Activated naive CD4-positive, alpha-beta T cell treated with anti-CD3 and anti-CD28 coated beads, Interleukin-2, amount 50 U/mL, for 72 hours (primary cell): ENCODE results near the gene MGLL. TPM values are rescaled to one million over a fixed set of nuclear protein-coding genes. Genes with fewer than 3 reads are reported as not detected.
A peak's percentile ranks its signal among the peaks of the same experiment; 100 is the strongest.
"Not testable (repeated sequence)": the region's sequence is repeated elsewhere in the genome, so short reads cannot be mapped to it uniquely, and the experiment has no call there.

ENCODE experiments used
- ATAC-seq, 2 donors: fragments of 150-1000 bp; cut with Tn5 transposase; 2 replicates each; pipeline ENCODE4 v1.10.0; 2021; ENCODE audit warnings: mild to moderate bottlenecking in 2 of 2, moderate library complexity in 2 of 2
- DNase-seq, 2 donors: peaks; one replicate each; pipeline ENCODE4 v3.0.0; 2021 to 2022; ENCODE audit warnings: low spot score in 2 of 2
- H3K27ac Mint-ChIP-seq, 2 donors: one replicate each; pipeline ENCODE4 v1.8.0; 2022; ENCODE audit warnings: mild to moderate bottlenecking in 2 of 2, mixed read lengths in 2 of 2
- H3K36me3 Mint-ChIP-seq, 2 donors: one replicate each; pipeline ENCODE4 v1.8.0; 2022; ENCODE audit warnings: mixed read lengths in 2 of 2
- H3K9me3 Mint-ChIP-seq, 2 donors: one replicate each; pipeline ENCODE4 v1.8.0; 2022; ENCODE audit warnings: mixed read lengths in 2 of 2
- total RNA-seq, 2 donors: library from RNA; stranded (reverse); gene quantifications; one replicate each; pipeline ENCODE4 v1.2.3, GENCODE V29; 2022

The MGLL gene
- total RNA-seq, 2 donors from 2014 or later, result 0.14 to 0.29 TPM

DNA sequence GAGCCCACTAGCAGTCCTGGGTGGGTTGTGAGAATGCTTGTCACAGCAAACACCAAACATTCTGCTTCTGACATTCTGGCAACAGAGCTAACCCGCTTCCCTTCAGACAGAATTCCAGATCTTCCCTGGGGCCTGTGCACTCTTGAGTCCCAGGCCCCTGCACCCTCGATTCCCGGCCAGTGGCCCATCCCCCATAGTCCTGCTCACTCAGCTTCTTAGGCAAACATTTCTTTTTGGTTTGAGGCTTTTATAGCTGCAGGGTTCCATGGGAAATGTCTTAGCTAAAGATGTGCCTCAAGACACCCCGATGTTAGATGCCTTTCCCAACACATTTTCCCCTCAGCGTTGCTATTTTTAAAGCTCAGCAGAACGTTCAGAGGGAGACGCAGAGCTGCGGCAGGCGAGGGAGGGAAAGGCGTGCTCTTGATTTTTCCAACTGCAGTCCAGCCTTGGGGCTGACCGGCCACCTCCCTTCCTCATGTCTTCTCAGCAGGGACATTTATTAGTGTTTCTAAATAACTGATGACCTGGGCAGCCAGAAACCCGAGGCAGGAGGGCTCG, 114.4 kb downstream of the MGLL start:
- no peaks in the 10 kb centered on the region for H3K9me3 Mint-ChIP-seq
- ATAC-seq, result no peak
- no peak overlapping the region for H3K27ac Mint-ChIP-seq
- H3K36me3 Mint-ChIP-seq, result no peaks in the 10 kb centered on the region
- DNase-seq, result no peak

DNA sequence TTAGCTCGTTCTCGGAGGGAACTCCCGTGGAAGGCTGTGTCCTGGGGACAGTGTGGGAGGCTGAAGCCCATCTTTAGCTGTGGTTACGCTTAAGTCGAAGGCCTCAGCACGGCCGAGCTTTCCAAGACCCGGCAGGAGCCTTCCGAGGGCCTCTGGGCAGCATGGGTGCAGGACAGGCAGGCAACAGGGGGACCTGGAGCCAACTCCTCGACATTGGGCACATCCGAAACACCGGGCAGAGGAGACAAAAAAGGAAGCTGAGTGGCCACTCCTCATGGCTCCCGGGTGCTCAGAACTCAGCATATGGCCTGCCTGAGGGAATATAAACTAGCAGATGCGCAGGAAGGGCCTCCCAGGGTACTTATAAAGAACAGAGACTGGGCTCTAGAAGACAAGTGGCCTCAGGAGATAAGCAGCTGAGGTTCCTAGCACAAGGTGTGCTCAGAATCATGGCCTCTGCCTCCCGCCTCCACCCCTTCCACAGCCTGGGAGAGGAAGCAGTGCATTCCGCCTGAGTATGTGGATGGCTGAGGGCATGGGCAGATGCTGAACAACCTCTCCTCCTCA, 115.4 kb downstream of the MGLL start:
- Mint-ChIP-seq H3K27ac (no peak overlapping the region), H3K36me3 (no peaks in the 10 kb centered on the region), H3K9me3 (no peaks in the 10 kb centered on the region)
- peak in 1 of 2 donors; percentile 33 for DNase-seq
- ATAC-seq, result no peak

DNA sequence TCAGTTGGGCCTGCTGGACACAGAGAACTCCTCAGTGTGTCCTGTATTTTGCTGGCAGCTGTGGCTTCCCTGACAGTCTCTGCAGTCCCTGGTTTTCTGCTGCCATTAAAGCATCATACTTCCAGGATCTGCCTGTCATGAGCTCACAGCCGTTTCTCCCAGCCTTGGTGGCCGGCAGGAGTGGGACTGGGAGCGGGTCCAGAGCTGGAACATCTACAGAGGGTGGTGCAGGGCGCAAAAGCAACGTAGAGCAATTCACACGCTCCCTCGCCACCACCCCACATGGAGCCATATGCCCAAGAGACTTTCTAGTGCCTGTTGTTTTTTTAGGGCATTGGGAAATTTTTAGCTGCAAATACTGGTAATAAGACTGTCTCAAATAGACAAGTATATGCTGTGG, 116.0 kb downstream of the MGLL start:
- ATAC-seq (no peak), DNase-seq (no peak)
- Mint-ChIP-seq H3K27ac (no peak overlapping the region), H3K9me3 (no peaks in the 10 kb centered on the region), H3K36me3 (no peaks in the 10 kb centered on the region)

DNA sequence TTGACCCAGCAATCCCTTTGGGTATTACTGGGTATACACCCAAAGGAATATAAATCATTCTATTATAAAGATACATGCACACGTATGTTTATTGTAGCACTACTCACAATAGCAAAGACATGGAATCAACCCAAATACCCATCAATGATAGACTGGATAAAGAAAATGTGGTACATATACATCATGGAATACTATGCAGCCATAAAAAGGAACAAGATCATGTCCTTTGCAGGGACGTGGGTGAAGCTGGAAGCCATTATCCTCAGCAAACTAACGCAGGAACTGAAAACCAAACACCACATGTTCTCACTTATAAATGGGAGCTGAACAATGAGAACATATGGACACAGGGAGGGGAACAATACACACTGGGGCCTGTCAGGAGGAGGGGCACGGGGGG, 117.5 kb downstream of the MGLL start:
- not testable (repeated sequence) for DNase-seq, ATAC-seq, H3K36me3 Mint-ChIP-seq, H3K9me3 Mint-ChIP-seq, H3K27ac Mint-ChIP-seq

DNA sequence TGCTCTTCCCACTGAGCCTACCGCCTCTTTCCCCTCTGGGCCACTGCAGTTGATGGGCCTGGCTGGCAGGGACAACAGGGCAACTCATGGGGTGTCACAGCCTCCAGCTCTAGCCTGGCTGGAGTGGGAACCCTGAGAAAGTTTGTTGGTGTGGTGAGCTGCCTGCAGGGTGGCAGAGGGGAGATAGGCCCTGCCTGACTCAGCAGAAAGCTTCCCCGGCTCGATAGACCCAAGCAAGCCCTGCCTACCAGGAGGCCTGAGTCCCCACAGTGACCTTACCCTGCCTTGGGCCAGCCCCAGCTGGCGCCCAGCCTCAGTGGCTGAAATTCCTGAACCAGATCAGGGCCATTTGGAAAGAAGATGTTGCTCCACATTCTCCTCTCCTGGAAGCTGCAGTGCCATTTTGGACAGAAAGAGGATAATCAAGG, 120.2 kb downstream of the MGLL start:
- ATAC-seq (no peak), DNase-seq (no peak)
- peak overlapping the region in 1 of 2 donors; percentile 33 for H3K27ac Mint-ChIP-seq
- H3K9me3 Mint-ChIP-seq, result no peaks in the 10 kb centered on the region
- no peaks in the 10 kb centered on the region for H3K36me3 Mint-ChIP-seq

DNA sequence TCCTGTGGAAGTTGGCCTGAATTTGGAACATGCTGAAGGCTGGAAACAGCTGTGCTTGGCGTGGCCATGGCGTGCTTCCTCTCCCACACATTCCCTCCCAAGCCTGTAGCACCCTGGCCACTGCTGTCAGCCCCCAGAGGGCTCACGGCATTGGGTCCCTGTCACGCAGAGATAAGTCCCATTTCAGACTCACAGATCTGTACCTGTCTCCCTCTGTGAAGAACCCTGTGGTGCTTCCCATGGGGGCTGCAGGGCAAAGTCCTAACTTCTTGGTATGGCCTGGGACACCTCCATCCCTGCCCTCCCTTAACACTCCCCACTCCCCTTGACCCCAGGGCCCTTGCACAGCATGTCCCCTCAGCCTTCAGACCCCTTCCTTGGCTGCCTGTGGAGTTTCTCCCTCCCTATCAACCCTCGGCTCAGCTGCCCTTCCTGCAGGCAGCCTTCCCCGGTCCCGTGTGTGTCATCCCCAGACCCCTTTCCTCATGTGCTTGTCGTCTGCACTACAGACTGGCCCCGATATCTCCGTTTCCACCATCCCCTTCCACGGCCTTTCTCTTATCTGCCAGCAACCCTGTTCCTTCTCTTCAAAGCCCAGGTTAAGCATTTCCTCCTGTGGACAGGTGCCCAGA, 120.9 kb downstream of the MGLL start:
- H3K27ac Mint-ChIP-seq, result peak overlapping the region; percentile 29 to 33
- no peak for ATAC-seq
- no peaks in the 10 kb centered on the region for H3K36me3 Mint-ChIP-seq
- H3K9me3 Mint-ChIP-seq, result no peaks in the 10 kb centered on the region
- DNase-seq, result no peak

DNA sequence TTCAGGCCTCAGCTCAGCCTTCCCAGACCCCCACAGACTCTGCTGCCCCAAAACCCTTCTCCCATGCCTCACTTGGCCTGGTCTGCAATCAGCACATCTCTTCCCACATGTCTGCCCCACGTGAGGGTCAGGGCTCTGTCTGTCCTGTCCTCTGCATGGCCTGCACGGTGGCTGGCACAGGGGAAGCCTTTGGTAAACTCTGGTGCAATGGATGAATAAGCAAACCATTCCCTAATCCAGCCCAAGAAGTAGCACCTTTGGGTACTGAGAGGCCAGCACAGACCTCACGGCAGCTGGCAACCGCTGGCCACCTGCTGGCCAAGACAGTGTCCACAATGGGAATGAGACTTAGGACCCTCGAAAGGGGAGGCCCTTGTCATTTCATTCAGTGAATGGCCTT, 121.9 kb downstream of the MGLL start:
- H3K36me3 Mint-ChIP-seq, result no peaks in the 10 kb centered on the region
- H3K9me3 Mint-ChIP-seq, result no peaks in the 10 kb centered on the region
- no peak for ATAC-seq
- DNase-seq, result no peak
- no peak overlapping the region for H3K27ac Mint-ChIP-seq

DNA sequence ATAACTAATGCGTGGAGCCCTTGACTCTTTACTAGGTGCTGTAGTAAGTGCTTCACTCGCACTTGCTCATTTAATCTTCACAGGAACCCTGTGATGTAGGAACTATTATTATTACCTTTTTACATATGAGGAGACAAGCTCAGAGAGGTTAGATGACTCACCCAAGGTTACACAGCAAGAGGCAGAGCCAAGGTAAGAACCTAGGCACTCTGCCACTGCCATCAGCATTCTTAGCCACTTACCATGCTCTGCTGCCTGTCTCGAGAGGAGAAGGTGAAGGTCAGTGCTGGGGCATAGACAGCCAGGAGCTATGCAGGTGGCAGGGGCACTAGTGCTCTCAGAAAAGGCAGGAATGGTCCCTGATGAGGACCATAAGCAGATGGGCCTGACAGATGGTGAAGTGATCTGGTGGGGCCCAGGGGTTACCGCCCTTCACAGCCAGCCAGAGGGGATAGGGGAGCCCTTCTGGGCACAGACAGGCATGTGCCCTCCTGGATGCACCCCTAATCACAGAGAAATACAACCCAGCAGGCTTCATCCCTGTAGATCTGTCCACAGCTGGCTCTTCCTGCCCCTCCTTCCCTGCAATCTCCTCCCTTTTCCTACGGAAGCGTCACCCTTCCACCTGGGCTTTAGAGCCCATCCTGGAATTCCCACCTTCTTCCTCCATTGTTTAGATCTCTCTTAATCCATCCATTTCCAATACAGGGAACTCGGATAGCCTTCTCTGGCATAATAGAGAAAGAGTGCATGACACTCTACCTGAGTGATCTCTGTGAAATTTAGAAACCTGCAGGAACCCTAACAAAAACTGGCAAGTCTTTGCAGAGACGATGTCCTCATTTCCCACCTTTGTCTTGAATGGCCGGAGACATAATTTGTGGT, 122.7 kb downstream of the MGLL start:
- Mint-ChIP-seq H3K36me3 (no peaks in the 10 kb centered on the region), H3K9me3 (no peaks in the 10 kb centered on the region), H3K27ac (no peak overlapping the region)
- DNase-seq (no peak), ATAC-seq (no peak)

DNA sequence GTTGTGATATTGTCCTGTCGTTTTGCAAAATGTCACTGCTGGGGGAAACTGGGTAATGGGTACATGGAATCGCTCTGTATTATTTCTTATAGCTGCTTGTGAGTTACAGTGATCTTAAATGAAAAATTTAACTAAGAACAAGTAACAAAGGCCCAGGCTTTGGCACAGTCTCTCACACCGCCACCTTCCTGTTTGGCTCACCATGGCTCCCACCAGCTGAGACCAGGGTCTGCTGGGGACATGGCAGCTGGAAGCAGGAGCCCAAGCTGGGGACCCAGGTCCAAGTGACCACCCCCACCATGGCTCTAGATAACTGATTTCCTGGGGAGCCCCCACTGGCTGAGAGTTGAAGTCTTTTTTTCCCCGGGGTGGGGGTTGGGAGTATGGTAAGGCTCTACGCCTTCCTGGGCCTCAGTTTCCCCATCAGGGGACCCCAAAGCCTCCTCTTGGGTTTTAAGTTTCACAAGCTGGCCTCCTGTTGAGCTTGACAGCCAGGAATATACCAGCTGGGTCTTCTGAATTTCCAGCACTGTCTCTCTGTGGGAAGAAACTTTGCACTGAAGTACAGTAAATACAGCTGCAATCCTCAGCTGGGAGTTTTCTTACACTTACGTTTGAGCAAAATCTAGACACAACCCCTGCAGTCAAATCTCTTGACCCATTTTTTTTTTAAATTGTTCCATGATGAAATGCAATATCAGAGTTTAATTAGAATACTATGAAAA, 123.5 kb downstream of the MGLL start:
- no peaks in the 10 kb centered on the region for H3K9me3 Mint-ChIP-seq
- H3K27ac Mint-ChIP-seq, result peak overlapping the region in 1 of 2 donors; percentile 10
- ATAC-seq (no peak), DNase-seq (no peak)
- H3K36me3 Mint-ChIP-seq, result no peaks in the 10 kb centered on the region

DNA sequence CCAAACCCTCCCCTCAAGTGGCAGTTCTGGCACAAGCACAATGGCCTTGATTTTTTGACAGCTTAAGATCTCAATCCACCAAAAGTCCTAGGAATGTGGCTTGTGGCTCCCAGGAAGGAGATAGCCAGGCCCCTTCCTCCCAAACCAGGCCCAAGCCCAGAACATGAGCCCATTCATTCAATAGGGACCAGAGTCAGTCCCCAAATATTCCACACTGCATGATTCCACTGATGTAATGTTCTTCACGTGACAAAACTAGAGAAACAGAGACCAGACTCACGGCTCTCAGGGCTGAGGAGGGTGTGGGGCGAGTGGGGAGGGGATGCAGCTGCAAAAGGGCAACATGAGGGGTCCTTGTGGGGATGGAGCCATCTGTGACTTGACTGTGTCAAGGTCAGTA, 124.0 kb downstream of the MGLL start:
- ATAC-seq, result no peak
- no peaks in the 10 kb centered on the region for H3K36me3 Mint-ChIP-seq
- no peak for DNase-seq
- no peaks in the 10 kb centered on the region for H3K9me3 Mint-ChIP-seq
- H3K27ac Mint-ChIP-seq, result peak overlapping the region in 1 of 2 donors; percentile 10

DNA sequence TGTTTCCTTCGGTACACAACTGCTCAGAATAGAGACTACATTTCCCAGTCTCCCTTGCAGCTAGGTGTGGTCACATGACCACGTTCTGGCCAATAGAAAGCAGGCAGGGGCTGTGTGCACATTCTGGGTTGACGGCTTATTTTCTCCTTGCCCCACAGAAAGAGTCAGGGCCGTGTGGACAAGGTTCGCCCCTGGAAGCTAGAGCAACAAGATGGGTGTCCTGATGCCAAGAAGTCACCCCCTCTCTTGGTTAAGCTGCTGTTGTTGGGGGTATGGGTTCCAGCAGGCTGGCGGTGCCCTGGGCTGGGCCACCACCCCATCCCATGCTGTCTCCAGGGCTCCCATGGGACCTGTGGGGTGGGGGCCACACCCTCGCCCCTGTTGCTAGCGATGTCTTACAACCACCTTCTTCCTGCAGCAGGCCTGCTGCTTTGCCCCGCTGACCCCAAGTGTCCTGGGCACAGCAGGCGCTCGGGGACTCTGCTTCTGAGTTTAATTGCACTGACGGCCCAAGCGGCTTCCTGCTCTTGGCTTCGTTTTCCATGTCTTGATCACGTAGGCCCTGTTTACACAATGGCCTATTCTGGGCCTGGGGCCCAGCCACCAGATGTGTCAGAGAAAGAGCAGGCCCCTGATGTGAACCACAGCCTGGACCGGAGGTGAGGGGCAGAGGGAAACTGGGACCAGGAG, 124.6 kb downstream of the MGLL start:
- DNase-seq (peak in 1 of 2 donors; percentile 60), ATAC-seq (peak; percentile 73 to 90)
- Mint-ChIP-seq H3K36me3 (no peaks in the 10 kb centered on the region), H3K27ac (peak overlapping the region in 1 of 2 donors; percentile 10), H3K9me3 (no peaks in the 10 kb centered on the region)

DNA sequence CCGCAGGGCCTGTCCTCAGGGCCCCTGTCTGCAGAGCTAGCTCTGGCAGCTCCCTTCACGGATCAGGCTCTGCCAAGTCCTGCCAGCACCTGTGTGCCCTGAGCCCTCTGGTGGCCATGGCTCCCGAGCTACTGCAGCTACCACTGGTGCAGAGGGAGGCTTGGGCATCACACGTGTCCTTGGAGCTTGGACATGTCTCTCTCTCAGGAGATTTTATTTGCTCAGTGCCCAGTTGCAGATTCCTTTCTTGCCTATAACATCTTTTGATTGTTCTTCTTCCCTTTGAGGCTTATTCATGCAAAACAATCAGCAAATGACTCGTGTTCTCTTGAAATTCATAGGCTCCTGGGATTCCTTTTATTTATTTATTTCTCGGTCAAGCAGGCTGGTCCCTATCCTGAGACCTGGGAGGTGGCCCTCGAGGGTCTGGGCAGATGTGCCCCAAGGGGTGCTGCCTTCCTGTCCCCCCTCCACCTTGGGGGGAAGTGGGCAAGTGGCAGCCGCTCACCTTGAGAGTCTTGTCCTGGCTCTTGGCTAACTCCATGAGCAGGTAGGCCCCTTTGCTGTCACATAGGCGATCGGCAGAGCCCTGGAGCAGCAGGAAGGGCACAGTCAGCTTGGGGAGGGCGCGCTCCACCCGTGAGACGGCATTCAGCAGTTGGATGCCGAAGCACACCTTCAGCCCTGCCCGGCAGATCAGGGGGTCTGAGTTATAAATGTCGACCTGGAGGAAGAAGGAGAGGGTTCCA, 127.7 kb downstream of the MGLL start:
- H3K9me3 Mint-ChIP-seq, result no peaks in the 10 kb centered on the region
- ATAC-seq, result peak; percentile 59 to 77
- DNase-seq, result peak in 1 of 2 donors; percentile 38
- no peak overlapping the region for H3K27ac Mint-ChIP-seq
- H3K36me3 Mint-ChIP-seq, result no peaks in the 10 kb centered on the region

DNA sequence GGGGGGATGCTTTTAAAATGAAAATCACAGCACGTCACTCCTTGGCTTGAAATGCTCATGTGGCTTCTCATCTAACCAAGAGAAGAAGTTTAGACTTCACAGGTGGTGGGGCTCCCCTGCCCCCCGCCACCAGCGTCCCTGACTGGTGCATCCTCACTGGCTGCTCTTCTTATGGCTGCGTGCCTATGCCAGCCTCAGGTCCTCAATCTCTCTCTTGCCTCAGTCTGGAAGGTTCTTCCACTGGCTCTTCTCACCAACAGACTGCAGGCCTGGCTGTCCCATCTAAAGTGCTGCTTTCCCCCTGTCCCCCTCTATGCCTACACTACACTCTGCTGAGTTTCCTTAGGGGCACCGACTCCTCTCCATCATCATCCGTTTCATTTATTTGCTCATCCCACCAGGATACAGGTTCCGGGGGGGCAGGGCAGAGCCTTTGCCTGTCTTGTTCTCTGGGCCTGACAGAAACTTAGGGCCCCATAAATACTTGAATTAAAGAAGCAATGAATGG, 128.9 kb downstream of the MGLL start:
- ATAC-seq (no peak), DNase-seq (no peak)
- H3K9me3 Mint-ChIP-seq, result no peaks in the 10 kb centered on the region
- no peak overlapping the region for H3K27ac Mint-ChIP-seq
- no peaks in the 10 kb centered on the region for H3K36me3 Mint-ChIP-seq

DNA sequence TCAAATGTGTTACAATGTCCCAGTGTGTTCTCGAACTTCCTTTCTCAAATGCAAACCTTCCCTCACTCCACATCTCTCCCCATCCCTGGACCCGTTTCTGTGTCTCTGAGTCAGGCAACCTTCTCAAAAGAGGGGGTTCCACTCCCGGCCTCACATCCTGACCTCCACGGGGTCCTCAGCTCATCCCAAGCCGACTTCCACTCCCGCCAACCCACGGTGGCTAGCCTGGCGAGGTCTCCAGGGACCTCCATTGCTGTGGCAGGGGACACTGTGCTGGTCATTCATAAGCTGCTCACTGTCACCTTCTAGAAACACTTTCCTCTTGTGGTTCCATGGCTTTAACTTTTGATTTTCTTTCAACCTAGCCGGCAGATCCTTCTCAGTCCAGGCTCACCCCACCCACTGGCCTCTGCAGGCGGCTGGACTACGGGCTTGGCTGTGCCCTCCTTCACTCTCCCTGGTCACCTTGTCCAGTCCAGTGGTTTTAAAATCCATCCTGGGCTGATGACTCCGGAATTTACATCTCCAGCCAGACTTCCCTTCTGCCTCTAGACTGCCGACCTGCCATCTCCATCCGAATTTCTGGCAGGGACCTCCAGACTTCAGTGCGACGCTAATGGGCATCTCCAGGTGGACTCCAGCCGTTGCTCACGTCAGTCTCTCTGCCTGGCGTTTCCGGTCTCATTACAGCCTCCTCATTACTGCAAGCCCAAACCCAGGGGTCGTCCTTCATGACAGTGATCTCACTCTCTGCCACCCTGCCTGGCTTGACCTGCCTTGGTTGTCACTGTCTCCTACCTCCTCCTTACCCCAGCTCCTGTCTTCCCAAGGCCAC, 129.6 kb downstream of the MGLL start:
- H3K9me3 Mint-ChIP-seq, result no peaks in the 10 kb centered on the region
- DNase-seq (no peak), ATAC-seq (no peak)
- no peaks in the 10 kb centered on the region for H3K36me3 Mint-ChIP-seq
- peak overlapping the region in 1 of 2 donors; percentile 58 for H3K27ac Mint-ChIP-seq

DNA sequence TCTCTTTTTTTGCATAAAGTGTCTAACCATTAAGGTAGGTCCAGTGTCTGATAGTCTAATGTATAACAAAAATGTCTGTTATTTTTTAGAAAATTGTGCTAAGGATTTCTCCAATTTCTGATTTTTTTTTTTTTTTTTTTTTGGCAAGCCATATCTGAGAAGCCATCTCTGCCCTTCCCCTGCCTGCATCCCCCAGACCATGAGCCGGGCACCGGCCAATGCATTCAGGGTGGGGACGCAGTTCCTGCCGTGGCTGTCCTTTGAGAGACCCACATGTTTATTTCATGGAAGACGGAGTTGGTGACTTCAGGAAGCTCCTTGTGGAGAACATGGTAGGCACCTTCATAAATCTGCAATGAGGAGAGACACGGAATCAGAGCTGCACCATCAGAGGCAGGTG, 130.3 kb downstream of the MGLL start:
- no peak for DNase-seq
- Mint-ChIP-seq H3K27ac (no peak overlapping the region), H3K9me3 (no peaks in the 10 kb centered on the region), H3K36me3 (no peaks in the 10 kb centered on the region)
- ATAC-seq, result no peak
